Astrocyte (in vitro differentiated cells and primary cell): ENCODE data around the gene GHDC. TPM values are rescaled to one million over a fixed set of nuclear protein-coding genes. Genes with fewer than 3 reads are reported as not detected.

ENCODE experiments used
- DNase-seq: peaks from one replicate; pipeline ENCODE4 v3.0.0-alpha.2; 2010; ENCODE audit warnings: low read depth
- FAIRE-seq: peaks from 2 replicates; lab custom pipeline; 2011; peaks lifted over from hg19 to GRCh38; lab: Jason Lieb, UNC
- H2AFZ ChIP-seq: 2 replicates; pipeline ENCODE4 v1.6.0; 2012; ENCODE audit warnings: low read depth, low read length, inconsistent platforms
- H3K27ac ChIP-seq: 2 replicates; pipeline ENCODE4 v1.5.1; 2011; ENCODE audit warnings: low read depth, low read length, inconsistent platforms
- H3K27me3 ChIP-seq: 2 replicates; pipeline ENCODE4 v1.6.0; 2011; ENCODE audit warnings: low read length, inconsistent platforms; ENCODE audit not compliant: insufficient read depth
- H3K36me3 ChIP-seq: 2 replicates; pipeline ENCODE4 v1.5.1; 2011; ENCODE audit warnings: low read length, inconsistent platforms; ENCODE audit not compliant: insufficient read depth
- H3K4me1 ChIP-seq: 2 replicates; pipeline ENCODE4 v1.5.1; 2011; ENCODE audit warnings: low read length, inconsistent platforms; ENCODE audit not compliant: insufficient read depth
- H3K4me2 ChIP-seq: 2 replicates; pipeline ENCODE4 v1.6.0; 2012; ENCODE audit warnings: low read length, inconsistent platforms
- H3K4me3 ChIP-seq: 2 replicates; pipeline ENCODE4 v1.5.1; 2011; ENCODE audit warnings: low read depth, mild to moderate bottlenecking, low read length, inconsistent platforms; ENCODE audit not compliant: insufficient read depth
- H3K79me2 ChIP-seq: 2 replicates; pipeline ENCODE4 v1.6.0; 2012; ENCODE audit warnings: mild to moderate bottlenecking, low read length, inconsistent platforms; ENCODE audit not compliant: insufficient read depth
- H3K9ac ChIP-seq: 2 replicates; pipeline ENCODE4 v1.6.0; 2012; ENCODE audit warnings: mild to moderate bottlenecking, low read length, inconsistent platforms
- H3K9me3 ChIP-seq: 2 replicates; pipeline ENCODE4 v1.5.1; 2012; ENCODE audit warnings: low read depth, mild to moderate bottlenecking, low read length, inconsistent platforms; ENCODE audit not compliant: insufficient read depth
- H4K20me1 ChIP-seq: 2 replicates; pipeline ENCODE4 v1.6.0; 2012; ENCODE audit warnings: low read length, inconsistent platforms; ENCODE audit not compliant: insufficient read depth
- H3K27ac Mint-ChIP-seq: one replicate; pipeline ENCODE4 v1.8.0; 2021; ENCODE audit warnings: mild to moderate bottlenecking, mixed read lengths; ENCODE audit not compliant: unreplicated experiment
- H3K27me3 Mint-ChIP-seq: one replicate; pipeline ENCODE4 v1.8.0; 2021; ENCODE audit warnings: low read depth, mixed read lengths; ENCODE audit not compliant: unreplicated experiment
- H3K36me3 Mint-ChIP-seq: one replicate; pipeline ENCODE4 v1.8.0; 2021; ENCODE audit warnings: low read depth, mixed read lengths; ENCODE audit not compliant: unreplicated experiment
- H3K4me1 Mint-ChIP-seq: one replicate; pipeline ENCODE4 v1.8.0; 2021; ENCODE audit warnings: low read depth, mixed read lengths; ENCODE audit not compliant: unreplicated experiment
- H3K4me3 Mint-ChIP-seq: one replicate; pipeline ENCODE4 v1.8.0; 2021; ENCODE audit warnings: mild to moderate bottlenecking, moderate library complexity, mixed read lengths; ENCODE audit not compliant: unreplicated experiment
- H3K9me3 Mint-ChIP-seq: one replicate; pipeline ENCODE4 v1.8.0; 2021; ENCODE audit warnings: mild to moderate bottlenecking, mixed read lengths; ENCODE audit not compliant: unreplicated experiment
- EZH2 ChIP-seq: IDR thresholded peaks from 2 replicates; pipeline ENCODE4 v1.6.1; 2012; ENCODE audit warnings: mild to moderate bottlenecking, low read length, inconsistent platforms; ENCODE audit not compliant: insufficient read depth
- total RNA-seq: library from RNA; stranded (reverse); gene quantifications from 2 replicates; pipeline ENCODE4 v1.2.1, GENCODE V29; 2021
- TF ChIP-seq, protein P1 (sequence below): IDR thresholded peaks from 2 replicates; pipeline ENCODE4 v1.5.1; 2011; ENCODE audit warnings: low read depth, mild to moderate bottlenecking, inconsistent platforms, low read length, moderate library complexity; ENCODE audit not compliant: insufficient read depth

GHDC gene
- total RNA-seq, 1 donor from 2014 or later = 0.64 TPM

DNA sequence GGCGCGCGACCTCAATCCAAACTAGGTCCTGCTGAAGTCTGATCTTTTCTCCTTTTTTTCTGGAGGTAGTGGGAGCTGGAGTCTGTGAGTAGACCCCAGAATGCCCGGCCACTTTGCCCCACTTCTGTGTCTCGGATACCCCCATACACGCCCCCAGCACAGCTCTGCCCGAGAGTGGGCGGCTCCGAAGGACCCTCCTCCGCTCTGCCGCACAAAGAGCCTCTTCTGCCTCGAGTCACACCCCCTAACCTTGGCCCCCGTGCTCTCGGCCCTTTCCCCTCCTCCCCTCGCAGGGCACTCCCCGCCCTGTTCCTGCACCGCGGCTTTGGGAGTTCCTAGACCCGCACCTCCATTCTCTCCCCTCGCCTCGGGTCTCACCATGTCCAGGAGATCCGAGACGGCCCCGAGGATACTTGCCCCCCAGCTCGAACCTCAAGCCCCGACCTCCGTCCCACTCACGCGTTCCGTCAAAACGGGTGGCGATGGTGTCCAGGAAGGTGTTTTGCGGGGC lies 13.8 kb downstream of the GHDC start:
- Mint-ChIP-seq H3K4me1 (peaks cover 8% of the 10 kb centered on the region), H3K27ac (no peak overlapping the region), H3K27me3 (peaks cover 53% of the 10 kb centered on the region), H3K4me3 (peak overlapping the region; percentile 34), H3K9me3 (no peaks in the 10 kb centered on the region), H3K36me3 (no peaks in the 10 kb centered on the region)
- Histone ChIP-seq H4K20me1 (peaks cover 4% of the 10 kb centered on the region), H3K27me3 (peaks cover 28% of the 10 kb centered on the region), H3K36me3 (no peaks in the 10 kb centered on the region), H3K27ac (no peak overlapping the region), H3K4me1 (peaks cover 13% of the 10 kb centered on the region), H3K79me2 (no peaks in the 10 kb centered on the region), H2AFZ (no peak overlapping the region), H3K4me3 (no peak overlapping the region), H3K9me3 (no peaks in the 10 kb centered on the region), H3K4me2 (peak overlapping the region; percentile 32), H3K9ac (no peak overlapping the region)
- FAIRE-seq (no peak), DNase-seq (no peak)
- TF ChIP-seq EZH2 = peak; percentile 89
- TF ChIP-seq, protein P1, sequence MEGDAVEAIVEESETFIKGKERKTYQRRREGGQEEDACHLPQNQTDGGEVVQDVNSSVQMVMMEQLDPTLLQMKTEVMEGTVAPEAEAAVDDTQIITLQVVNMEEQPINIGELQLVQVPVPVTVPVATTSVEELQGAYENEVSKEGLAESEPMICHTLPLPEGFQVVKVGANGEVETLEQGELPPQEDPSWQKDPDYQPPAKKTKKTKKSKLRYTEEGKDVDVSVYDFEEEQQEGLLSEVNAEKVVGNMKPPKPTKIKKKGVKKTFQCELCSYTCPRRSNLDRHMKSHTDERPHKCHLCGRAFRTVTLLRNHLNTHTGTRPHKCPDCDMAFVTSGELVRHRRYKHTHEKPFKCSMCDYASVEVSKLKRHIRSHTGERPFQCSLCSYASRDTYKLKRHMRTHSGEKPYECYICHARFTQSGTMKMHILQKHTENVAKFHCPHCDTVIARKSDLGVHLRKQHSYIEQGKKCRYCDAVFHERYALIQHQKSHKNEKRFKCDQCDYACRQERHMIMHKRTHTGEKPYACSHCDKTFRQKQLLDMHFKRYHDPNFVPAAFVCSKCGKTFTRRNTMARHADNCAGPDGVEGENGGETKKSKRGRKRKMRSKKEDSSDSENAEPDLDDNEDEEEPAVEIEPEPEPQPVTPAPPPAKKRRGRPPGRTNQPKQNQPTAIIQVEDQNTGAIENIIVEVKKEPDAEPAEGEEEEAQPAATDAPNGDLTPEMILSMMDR = no peak

DNA sequence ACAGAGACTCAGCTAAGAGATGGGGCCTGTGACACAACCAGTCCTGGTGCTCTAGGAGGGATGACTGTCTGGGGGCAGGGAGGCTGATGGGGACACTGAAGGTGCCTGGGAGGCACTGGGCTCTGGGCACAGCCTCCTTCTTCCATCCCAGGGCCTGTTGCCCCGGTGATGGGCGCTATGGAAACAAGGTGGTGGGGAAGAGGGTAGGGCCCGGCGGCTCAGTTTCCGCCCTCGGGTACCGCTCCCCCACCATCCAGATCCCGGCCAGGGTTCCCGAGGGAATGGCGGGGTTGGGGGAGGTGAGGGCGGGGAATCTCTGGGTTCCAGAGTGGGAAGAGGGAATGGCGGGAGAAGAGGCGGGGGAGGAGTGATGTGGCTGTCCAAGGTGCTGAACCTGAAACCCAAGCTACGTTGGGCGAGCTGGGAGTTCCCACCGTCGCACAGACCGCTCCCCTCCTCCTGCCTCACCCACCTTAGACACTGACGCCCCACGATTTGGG lies 14.3 kb downstream of the GHDC start:
- Histone ChIP-seq H3K27me3 (peaks cover 28% of the 10 kb centered on the region), H3K4me2 (peak overlapping the region; percentile 32), H3K36me3 (no peaks in the 10 kb centered on the region), H3K9ac (no peak overlapping the region), H3K4me1 (peaks cover 13% of the 10 kb centered on the region), H4K20me1 (peaks cover 4% of the 10 kb centered on the region), H3K4me3 (no peak overlapping the region), H3K9me3 (no peaks in the 10 kb centered on the region), H2AFZ (no peak overlapping the region), H3K79me2 (no peaks in the 10 kb centered on the region), H3K27ac (no peak overlapping the region)
- no peak for FAIRE-seq
- H3K4me1 Mint-ChIP-seq = peaks cover 8% of the 10 kb centered on the region
- DNase-seq = no peak
- no peak overlapping the region for H3K27ac Mint-ChIP-seq
- peak overlapping the region; percentile 34 for H3K4me3 Mint-ChIP-seq
- H3K9me3 Mint-ChIP-seq = no peaks in the 10 kb centered on the region
- no peaks in the 10 kb centered on the region for H3K36me3 Mint-ChIP-seq
- peaks cover 58% of the 10 kb centered on the region for H3K27me3 Mint-ChIP-seq
- TF ChIP-seq, protein P1 = no peak
- TF ChIP-seq EZH2 = no peak

- Histone ChIP-seq H3K27me3 (peaks cover 31% of the 10 kb centered on the region), H3K27ac (no peak overlapping the region), H3K4me3 (no peak overlapping the region), H3K36me3 (no peaks in the 10 kb centered on the region), H3K9ac (no peak overlapping the region), H4K20me1 (peaks cover 4% of the 10 kb centered on the region), H3K4me2 (no peak overlapping the region), H3K79me2 (no peaks in the 10 kb centered on the region), H3K4me1 (peaks cover 10% of the 10 kb centered on the region), H2AFZ (no peak overlapping the region), H3K9me3 (no peaks in the 10 kb centered on the region)
- TF ChIP-seq, protein P1 = no peak
- no peak for TF ChIP-seq EZH2
- Mint-ChIP-seq H3K27ac (no peak overlapping the region), H3K4me3 (no peak overlapping the region), H3K27me3 (peaks cover 61% of the 10 kb centered on the region), H3K4me1 (peaks cover 8% of the 10 kb centered on the region), H3K36me3 (no peaks in the 10 kb centered on the region), H3K9me3 (no peaks in the 10 kb centered on the region)
- DNase-seq = no peak
- FAIRE-seq = no peak
Observed at GRCh38 chr17:42179335-42179734, 15.0 kb downstream of the GHDC start.
